Measurements from ENCODE around the gene TST. TPM values are rescaled to one million over a fixed set of nuclear protein-coding genes. Genes with fewer than 3 reads are reported as not detected.

Gene TST
- total RNA-seq, 1 donor from 2014 or later: 5.8 TPM

- Mint-ChIP-seq H3K27me3 (peaks cover 30% of the 10 kb centered on the region), H3K4me1 (no peaks in the 10 kb centered on the region), H3K27ac (no peak overlapping the region), H3K4me3 (no peak overlapping the region), H3K36me3 (ENCODE audit: low read depth) (no peaks in the 10 kb centered on the region), H3K9me3 (peaks cover 2% of the 10 kb centered on the region)
- intact Hi-C loops (cut with micrococcal nuclease): no loop called here
- no peak for DNase-seq
Observed at GRCh38 chr22:36964106-36964505, 55.1 kb downstream of the TST start.

DNA sequence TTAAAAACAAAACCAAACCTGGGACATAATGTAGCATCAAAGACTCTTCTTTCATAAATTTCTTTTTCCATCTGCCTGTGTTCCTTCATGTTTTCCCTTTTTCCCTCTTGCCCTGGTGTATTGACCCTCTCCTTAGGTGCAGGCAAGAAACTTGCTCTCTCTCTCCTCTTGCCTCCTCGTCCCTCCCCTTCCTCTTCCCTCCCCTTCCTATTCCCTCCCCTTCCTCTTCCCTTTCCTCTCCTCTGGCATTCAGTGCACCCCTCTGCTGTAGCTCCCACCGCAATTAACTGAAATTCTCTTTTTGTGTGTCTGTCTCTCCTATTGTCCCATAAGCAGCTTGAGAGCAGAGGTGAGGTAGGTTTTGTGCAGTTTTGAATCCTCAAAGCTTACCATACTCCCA is 55.9 kb downstream of the TST start:
- H3K4me3 Mint-ChIP-seq: no peak overlapping the region
- no peak overlapping the region for H3K27ac Mint-ChIP-seq
- DNase-seq: no peak
- peaks cover 2% of the 10 kb centered on the region for H3K36me3 Mint-ChIP-seq (ENCODE audit: low read depth)
- intact Hi-C loops (cut with micrococcal nuclease): no loop called here
- H3K4me1 Mint-ChIP-seq: no peaks in the 10 kb centered on the region
- peaks cover 10% of the 10 kb centered on the region for H3K9me3 Mint-ChIP-seq
- peaks cover 25% of the 10 kb centered on the region for H3K27me3 Mint-ChIP-seq

- peaks cover 24% of the 10 kb centered on the region for H3K27me3 Mint-ChIP-seq
- H3K4me3 Mint-ChIP-seq: no peak overlapping the region
Observed at GRCh38 chr22:36961626-36962025, 57.6 kb downstream of the TST start.

More at GRCh38 chr22:36961626-36962025, 57.6 kb downstream of the TST start:
- intact Hi-C loops (cut with micrococcal nuclease): no loop called here
- H3K27ac Mint-ChIP-seq: no peak overlapping the region
- no peaks in the 10 kb centered on the region for H3K4me1 Mint-ChIP-seq
- peaks cover 14% of the 10 kb centered on the region for H3K9me3 Mint-ChIP-seq
- H3K36me3 Mint-ChIP-seq (ENCODE audit: low read depth): peaks cover 2% of the 10 kb centered on the region
- DNase-seq: no peak

Other genes with a start within 250 kb of the TST start
- gene IFT27, start 243.3 kb downstream of the TST start, total RNA-seq: 26.3 and 28.5 TPM in 2 replicates
- not detected in 2 replicates for gene PVALB, start 202.4 kb downstream of the TST start, total RNA-seq
- gene NCF4, start 158.4 kb downstream of the TST start, total RNA-seq: 12.3 and 13.6 TPM in 2 replicates
- 5.0 and 5.2 TPM in 2 replicates for gene CSF2RB, start 105.8 kb downstream of the TST start, total RNA-seq
- 21.0 and 21.1 TPM in 2 replicates for gene MPST, start 295 bp upstream of the TST start, total RNA-seq
- gene KCTD17, start 32.3 kb upstream of the TST start, total RNA-seq: 63.2 and 66.5 TPM in 2 replicates
- gene TMPRSS6, start 90.3 kb upstream of the TST start, total RNA-seq: 6.8 and 7.1 TPM in 2 replicates
- gene IL2RB, start 130.5 kb upstream of the TST start, total RNA-seq: 288 and 296 TPM in 2 replicates
- gene C1QTNF6, start 168.8 kb upstream of the TST start, total RNA-seq: 6.0 and 6.9 TPM in 2 replicates
- gene SSTR3, start 193.0 kb upstream of the TST start, total RNA-seq: 3.5 and 4.0 TPM in 2 replicates
- 519 and 540 TPM in 2 replicates for gene RAC2, start 224.8 kb upstream of the TST start, total RNA-seq

All from activated CD4-positive, alpha-beta T cell treated with anti-CD3 and anti-CD28 coated beads, Interleukin-2, amount 10 ng/mL, durations not matched to agents 24 days and 14 days (primary cell).